HepG2 (cell line): ENCODE measurements around the gene LMCD1. TPM values are rescaled to one million over a fixed set of nuclear protein-coding genes. Genes with fewer than 3 reads are reported as not detected.

Experiments
- AHDC1 ChIP-seq: sonication (generic); formaldehyde crosslinking; IDR thresholded peaks from 2 replicates; pipeline ENCODE4 v1.5.1; 2020; ENCODE audit warnings: mild to moderate bottlenecking, missing genetic modification reagents, borderline replicate concordance
- CEBPB ChIP-seq: IDR thresholded peaks from 2 replicates; pipeline ENCODE4 v1.6.1; 2011; ENCODE audit warnings: low read depth, low read length, improper control_type of control experiment, borderline replicate concordance
- GLMP ChIP-seq: sonication (generic); formaldehyde crosslinking; IDR thresholded peaks from 2 replicates; pipeline ENCODE4 v1.9.0; 2021; ENCODE audit warnings: missing genetic modification reagents, mild to moderate bottlenecking, borderline replicate concordance
- KDM1A ChIP-seq: IDR thresholded peaks from 2 replicates; pipeline ENCODE4 v1.6.1; 2016; ENCODE audit warnings: missing compliant biosample characterization
- MYPOP ChIP-seq: sonication (generic); formaldehyde crosslinking; IDR thresholded peaks from 2 replicates; pipeline ENCODE4 v1.8.1; 2023; ENCODE audit warnings: mild to moderate bottlenecking, moderate library complexity, missing genetic modification reagents
- SNAPC5 ChIP-seq: sonication (generic); formaldehyde crosslinking; IDR thresholded peaks from 2 replicates; pipeline ENCODE4 v1.8.1; 2023; ENCODE audit warnings: mild to moderate bottlenecking, missing genetic modification reagents, borderline replicate concordance
- SP1 ChIP-seq, 2 experiments: fragments of 450-650 bp in 1 of 2; sonication (generic) in 1 of 2; formaldehyde crosslinking in 1 of 2; IDR thresholded peaks; 2 replicates each; pipeline versions ENCODE4 v1.4.0 to v1.6.1; 2016 to 2020; ENCODE audit warnings: missing genetic modification reagents in 1 of 2
- TFDP2 ChIP-seq: sonication (generic); formaldehyde crosslinking; IDR thresholded peaks from 2 replicates; pipeline ENCODE4 v1.4.0; 2020; ENCODE audit warnings: missing genetic modification reagents
- ZNF362 ChIP-seq: sonication (generic); formaldehyde crosslinking; IDR thresholded peaks from 2 replicates; pipeline ENCODE4 v1.4.0; 2020; ENCODE audit warnings: missing genetic modification reagents, mild to moderate bottlenecking, borderline replicate concordance
- ZNF710 ChIP-seq: sonication (generic); formaldehyde crosslinking; IDR thresholded peaks from 2 replicates; pipeline ENCODE4 v1.5.0; 2020; ENCODE audit warnings: mild to moderate bottlenecking, missing genetic modification reagents, borderline replicate concordance
- polyA plus RNA-seq, 8 experiments: library from polyadenylated mRNA; depleted of rRNA in 3 of 8; stranded (reverse) in 7 of 8; unstranded in 1 of 8; fragments of >200 nt; fragmentation: Illumina TruSeq in 4 of 8; extraction: Trizol in 4 of 8; gene quantifications; 2 replicates each; pipeline versions ENCODE4 v1.2.1 to v1.2.3, GENCODE V29; 2011 to 2016; ENCODE audit warnings: low read depth in 4 of 8, missing spikeins in 1 of 8, mixed read lengths in 1 of 8; ENCODE audit not compliant: insufficient read depth in 1 of 8
- total RNA-seq, 5 experiments: library from RNA; depleted of rRNA; stranded (reverse); fragments of >200 nt; fragmentation: Illumina TruSeq; extraction: Trizol; gene quantifications; 2 replicates each; pipeline ENCODE4 v1.2.3, GENCODE V29; 2016; ENCODE audit warnings: low read depth in 1 of 5

LMCD1 gene
- total and polyA plus RNA-seq, 2 of the 13 experiments (the other 11 are each of a cell fraction or from before 2014, with no cell fraction given): 6.2 to 7.1 TPM

- TF ChIP-seq MYPOP (peak; percentile 54; the same call in 1 of the 2 replicates), GLMP (CRISPR knock-in tag) (no peak), AHDC1 (CRISPR knock-in tag) (peak; percentile 55), ZNF710 (CRISPR knock-in tag) (no peak), SNAPC5 (CRISPR knock-in tag) (no peak), ZNF362 (CRISPR knock-in tag) (no peak), TFDP2 (CRISPR knock-in tag) (no peak), KDM1A (CRISPR knock-in tag) (peak; percentile 64; the same call in 1 of the 2 replicates), CEBPB (peak; percentile 65; the same call in 1 of the 2 replicates), SP1 (IDR thresholded peaks at IDR 0.05) (no peak), SP1 (CRISPR knock-in tag; IDR thresholded peaks at IDR 0.05) (no peak)
Measured at GRCh38 chr3:8486936-8487335, 14.7 kb upstream of the LMCD1 start (continued).
